Tibial nerve (tissue), 4 donors: Measurements from ENCODE around the gene ZNF804B.

Source experiments
- CTCF ChIP-seq, 5 experiments: fragments of 200-600 bp in 3 of 5; fragments of 450-650 bp in 2 of 5; sonication (generic) in 3 of 5; IDR thresholded peaks; one replicate each; pipeline ENCODE4 v1.5.1; 2016 to 2019; ENCODE audit warnings: antibody characterized with exemption in 5 of 5, mild to moderate bottlenecking in 3 of 5, moderate library complexity in 2 of 5
- EP300 ChIP-seq, 2 donors: sonication (generic); formaldehyde crosslinking; IDR thresholded peaks; one replicate each; pipeline ENCODE4 v1.6.1; 2017; ENCODE audit warnings: antibody characterized with exemption in 2 of 2, mild to moderate bottlenecking in 1 of 2

GRCh38 chr7:89041240-89041639 is 281.7 kb downstream of the ZNF804B start:
- TF ChIP-seq CTCF (IDR thresholded peaks at IDR 0.05) (no peak), EP300 (IDR thresholded peaks at IDR 0.05) (no peak)
